ENCODE measurements around the gene ATP7B.

Gene ATP7B

DNA sequence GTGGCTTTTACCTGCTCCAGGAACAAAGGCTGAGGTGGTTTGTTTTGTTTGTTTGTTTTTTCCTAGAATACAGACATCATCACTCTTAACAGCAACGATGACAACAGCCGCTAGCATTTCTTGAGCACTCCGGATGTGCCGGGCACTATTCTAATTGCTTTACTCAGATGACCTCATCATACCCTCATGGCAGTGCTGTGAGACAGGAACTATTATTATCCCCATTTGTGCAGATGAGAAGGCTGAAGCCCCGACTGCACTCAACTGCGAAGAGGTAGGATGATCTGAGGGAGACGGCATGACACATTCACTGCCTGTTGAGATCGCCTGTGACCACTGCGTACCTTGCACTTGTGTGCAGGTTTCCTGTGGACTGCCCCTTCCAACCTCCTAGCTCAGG lies 83.0 kb downstream of the ATP7B start:
- Histone ChIP-seq H3K4me2 (ENCODE audit: insufficient read depth, low read length) (no peak overlapping the region), H3K9me3 (ENCODE audit: insufficient read depth, low read length, severe bottlenecking) (no peaks in the 10 kb centered on the region), H3K9ac (ENCODE audit: low read depth, low read length) (no peak overlapping the region), H2AFZ (ENCODE audit: low read depth, low read length) (no peak overlapping the region), H3K27ac (ENCODE audit: low read length) (no peak overlapping the region), H3K27me3 (ENCODE audit: insufficient read depth, low read length, poor library complexity) (peaks cover 4% of the 10 kb centered on the region), H3K4me1 (ENCODE audit: insufficient read depth, low read length) (no peaks in the 10 kb centered on the region), H3K79me2 (ENCODE audit: insufficient read depth, low read length) (no peaks in the 10 kb centered on the region), H3K36me3 (ENCODE audit: insufficient read depth, low read length) (no peaks in the 10 kb centered on the region), H4K20me1 (ENCODE audit: insufficient read depth, low read length) (no peaks in the 10 kb centered on the region; the same call in 1 of the 2 replicates), H3K4me3 (ENCODE audit: low read depth in 1 of 2, low read length in 2 of 2) (no peak overlapping the region)
- DNase-seq (no peak), ATAC-seq (ENCODE audit: insufficient read depth, low read depth) (no peak)
- no peak for TF ChIP-seq EZH2 (IDR thresholded peaks at IDR 0.05; ENCODE audit: borderline replicate concordance, low read depth, low read length, severe bottlenecking)
- TF ChIP-seq, protein P1, sequence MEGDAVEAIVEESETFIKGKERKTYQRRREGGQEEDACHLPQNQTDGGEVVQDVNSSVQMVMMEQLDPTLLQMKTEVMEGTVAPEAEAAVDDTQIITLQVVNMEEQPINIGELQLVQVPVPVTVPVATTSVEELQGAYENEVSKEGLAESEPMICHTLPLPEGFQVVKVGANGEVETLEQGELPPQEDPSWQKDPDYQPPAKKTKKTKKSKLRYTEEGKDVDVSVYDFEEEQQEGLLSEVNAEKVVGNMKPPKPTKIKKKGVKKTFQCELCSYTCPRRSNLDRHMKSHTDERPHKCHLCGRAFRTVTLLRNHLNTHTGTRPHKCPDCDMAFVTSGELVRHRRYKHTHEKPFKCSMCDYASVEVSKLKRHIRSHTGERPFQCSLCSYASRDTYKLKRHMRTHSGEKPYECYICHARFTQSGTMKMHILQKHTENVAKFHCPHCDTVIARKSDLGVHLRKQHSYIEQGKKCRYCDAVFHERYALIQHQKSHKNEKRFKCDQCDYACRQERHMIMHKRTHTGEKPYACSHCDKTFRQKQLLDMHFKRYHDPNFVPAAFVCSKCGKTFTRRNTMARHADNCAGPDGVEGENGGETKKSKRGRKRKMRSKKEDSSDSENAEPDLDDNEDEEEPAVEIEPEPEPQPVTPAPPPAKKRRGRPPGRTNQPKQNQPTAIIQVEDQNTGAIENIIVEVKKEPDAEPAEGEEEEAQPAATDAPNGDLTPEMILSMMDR (IDR thresholded peaks at IDR 0.05; ENCODE audit: borderline replicate concordance, extremely low read depth, low read length, poor library complexity, severe bottlenecking), result no peak

DNA sequence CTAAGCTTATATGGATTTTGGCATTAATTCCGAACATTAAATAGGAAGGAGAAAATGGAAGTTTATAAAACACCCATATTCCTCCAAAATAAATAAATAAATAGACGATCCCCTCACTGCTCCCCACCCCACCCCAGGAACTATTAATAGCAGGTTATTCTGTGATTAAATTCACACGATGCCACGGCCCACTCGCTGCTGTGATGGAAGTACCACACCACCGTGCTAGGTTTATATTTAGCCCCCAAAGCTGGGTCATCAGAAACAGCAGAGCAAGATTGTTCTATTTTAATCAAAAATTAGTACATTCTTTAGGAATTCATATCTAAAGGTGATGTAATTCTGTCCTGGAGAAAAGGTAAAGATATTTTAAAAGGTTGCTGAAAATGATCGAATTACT lies 84.1 kb downstream of the ATP7B start:
- Histone ChIP-seq H3K9ac (ENCODE audit: low read depth, low read length) (no peak overlapping the region), H3K27ac (ENCODE audit: low read length) (no peak overlapping the region), H3K36me3 (ENCODE audit: insufficient read depth, low read length) (no peaks in the 10 kb centered on the region), H3K4me1 (ENCODE audit: insufficient read depth, low read length) (no peaks in the 10 kb centered on the region), H3K9me3 (ENCODE audit: insufficient read depth, low read length, severe bottlenecking) (no peaks in the 10 kb centered on the region), H3K79me2 (ENCODE audit: insufficient read depth, low read length) (no peaks in the 10 kb centered on the region), H3K4me2 (ENCODE audit: insufficient read depth, low read length) (no peak overlapping the region), H2AFZ (ENCODE audit: low read depth, low read length) (no peak overlapping the region), H3K27me3 (ENCODE audit: insufficient read depth, low read length, poor library complexity) (peaks cover 7% of the 10 kb centered on the region), H3K4me3 (ENCODE audit: low read depth in 1 of 2, low read length in 2 of 2) (no peak overlapping the region), H4K20me1 (ENCODE audit: insufficient read depth, low read length) (no peaks in the 10 kb centered on the region; the same call in 1 of the 2 replicates)
- TF ChIP-seq, protein P1 (IDR thresholded peaks at IDR 0.05; ENCODE audit: borderline replicate concordance, extremely low read depth, low read length, poor library complexity, severe bottlenecking), result no peak
- no peak for TF ChIP-seq EZH2 (IDR thresholded peaks at IDR 0.05; ENCODE audit: borderline replicate concordance, low read depth, low read length, severe bottlenecking)
- DNase-seq (no peak), ATAC-seq (ENCODE audit: insufficient read depth, low read depth) (no peak)

DNA sequence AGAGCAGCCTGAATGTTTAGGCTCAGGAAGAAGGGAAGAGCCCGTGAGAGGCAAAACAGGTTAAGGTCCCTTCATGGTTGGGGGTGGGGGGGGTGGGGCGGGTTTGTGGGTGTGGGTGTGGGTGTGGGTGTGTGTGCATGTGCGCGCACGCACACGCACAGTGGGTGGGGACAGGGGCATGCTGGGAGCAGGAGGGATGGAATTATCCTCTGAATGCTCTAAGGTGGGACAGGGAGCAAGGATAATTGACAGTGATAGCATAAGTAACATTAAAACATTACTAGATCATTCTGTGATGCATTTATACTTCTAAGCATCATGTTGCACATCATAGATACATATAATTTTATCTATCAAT lies 84.7 kb downstream of the ATP7B start:
- no peak for DNase-seq
- no peak overlapping the region for H3K9ac ChIP-seq (ENCODE audit: low read depth, low read length)
- no peaks in the 10 kb centered on the region for H3K4me1 ChIP-seq (ENCODE audit: insufficient read depth, low read length)
- peaks cover 7% of the 10 kb centered on the region for H3K27me3 ChIP-seq (ENCODE audit: insufficient read depth, low read length, poor library complexity)
- ATAC-seq (ENCODE audit: insufficient read depth, low read depth), result no peak
- H3K4me3 ChIP-seq (ENCODE audit: low read depth in 1 of 2, low read length in 2 of 2), result no peak overlapping the region
- no peaks in the 10 kb centered on the region; the same call in 1 of the 2 replicates for H4K20me1 ChIP-seq (ENCODE audit: insufficient read depth, low read length)
- no peak overlapping the region for H2AFZ ChIP-seq (ENCODE audit: low read depth, low read length)
- no peaks in the 10 kb centered on the region for H3K36me3 ChIP-seq (ENCODE audit: insufficient read depth, low read length)
- no peaks in the 10 kb centered on the region for H3K79me2 ChIP-seq (ENCODE audit: insufficient read depth, low read length)
- no peak overlapping the region for H3K4me2 ChIP-seq (ENCODE audit: insufficient read depth, low read length)
- H3K27ac ChIP-seq (ENCODE audit: low read length), result no peak overlapping the region
- H3K9me3 ChIP-seq (ENCODE audit: insufficient read depth, low read length, severe bottlenecking), result no peaks in the 10 kb centered on the region
- TF ChIP-seq, protein P1 (IDR thresholded peaks at IDR 0.05; ENCODE audit: borderline replicate concordance, extremely low read depth, low read length, poor library complexity, severe bottlenecking), result no peak
- TF ChIP-seq EZH2 (IDR thresholded peaks at IDR 0.05; ENCODE audit: borderline replicate concordance, low read depth, low read length, severe bottlenecking), result no peak

Measured in DND-41 (cell line).